CMK (cell line): ENCODE measurements around the gene CRX.
"Not testable (repeated sequence)": the region's sequence is repeated elsewhere in the genome, so short reads cannot be mapped to it uniquely, and the experiment has no call there.

Source experiments
- DNase-seq: peaks from one replicate; pipeline ENCODE4 v3.0.0-alpha.2; 2010; ENCODE audit warnings: low read depth

The CRX gene

GRCh38 chr19:47859838-47860237 lies 38.1 kb downstream of the CRX start:
- not testable (repeated sequence) for DNase-seq

GRCh38 chr19:47860602-47861297 lies 39.0 kb downstream of the CRX start:
- DNase-seq: no peak

GRCh38 chr19:47861630-47862029 lies 39.9 kb downstream of the CRX start:
- no peak for DNase-seq

GRCh38 chr19:47863514-47863936 lies 41.8 kb downstream of the CRX start:
- DNase-seq: peak; percentile 59

GRCh38 chr19:47865166-47865565 lies 43.4 kb downstream of the CRX start:
- no peak for DNase-seq

- no peak for DNase-seq
These were observed 57.2 kb downstream of the CRX start for GRCh38 chr19:47878906-47879305.

GRCh38 chr19:47879385-47879784 lies 57.6 kb downstream of the CRX start:
- not testable (repeated sequence) for DNase-seq

- DNase-seq: no peak
These were observed 60.0 kb downstream of the CRX start for GRCh38 chr19:47881757-47882156.

GRCh38 chr19:47882890-47883289 lies 61.2 kb downstream of the CRX start:
- no peak for DNase-seq

GRCh38 chr19:47885067-47885463 lies 63.3 kb downstream of the CRX start:
- no peak for DNase-seq

GRCh38 chr19:47886010-47886559 lies 64.3 kb downstream of the CRX start, which contains the start of gene SULT2A1:
TSS of gene SULT2A1 (minus strand) at chr19:47886315. CDS start at chr19:47886257, 58 bp downstream.
- no peak for DNase-seq

GRCh38 chr19:47890865-47891621 lies 69.3 kb downstream of the CRX start:
- no peak for DNase-seq

- no peak for DNase-seq
These were observed 69.8 kb downstream of the CRX start for GRCh38 chr19:47891622-47891922.

GRCh38 chr19:47891923-47892666 lies 70.4 kb downstream of the CRX start:
- peak; percentile 94 for DNase-seq
